CD4-positive, alpha-beta T cell (primary cell): Measurements from ENCODE around the gene FBXO41. TPM values are rescaled to one million over a fixed set of nuclear protein-coding genes. Genes with fewer than 3 reads are reported as not detected.

Source experiments
- ATAC-seq: fragments of 200-7000 bp; cut with Tn5 transposase; one replicate; pipeline ENCODE4 v1.10.0; 2022; ENCODE audit warnings: mild to moderate bottlenecking; ENCODE audit not compliant: poor library complexity
- CTCF ChIA-PET: fragments of 350-600 bp; sonication (Branson Sonifier 250); formaldehyde crosslinking; loops from one replicate; lab custom pipeline; 2021; ENCODE audit warnings: antibody characterized with exemption, inconsistent platforms; lab: Charles Lee
- POLR2A ChIA-PET: fragments of 350-600 bp; sonication (Branson Sonifier 250); formaldehyde crosslinking; loops from one replicate; lab custom pipeline; 2021; ENCODE audit warnings: antibody characterized with exemption, inconsistent platforms; lab: Charles Lee
- DNase-seq, 14 experiments: peaks; one replicate each; pipeline ENCODE4 v3.0.0-alpha.2; 2013 to 2020; ENCODE audit warnings: mixed read lengths in 2 of 14
- H3K27ac ChIP-seq, 2 donors: one replicate each; pipeline versions ENCODE4 v1.5.1 to v1.7.0; 2013; ENCODE audit warnings: low read length in 2 of 2, low read depth in 1 of 2, mild to moderate bottlenecking in 1 of 2
- H3K27me3 ChIP-seq, 2 experiments: 1 replicate in 1 of 2; 2 replicates in 1 of 2; pipeline versions ENCODE4 v1.6.1 to v1.7.0; 2013; ENCODE audit warnings: low read length in 2 of 2, control low read depth in 1 of 2, mild to moderate bottlenecking in 1 of 2, moderate library complexity in 1 of 2; ENCODE audit not compliant: insufficient read depth in 2 of 2, control insufficient read depth in 1 of 2
- H3K36me3 ChIP-seq: one replicate; pipeline ENCODE4 v1.6.1; 2013; ENCODE audit warnings: low read length, control low read depth; ENCODE audit not compliant: insufficient read depth
- H3K4me1 ChIP-seq: one replicate; pipeline ENCODE4 v1.6.1; 2013; ENCODE audit warnings: low read length, control low read depth; ENCODE audit not compliant: insufficient read depth
- H3K4me3 ChIP-seq: one replicate; pipeline ENCODE4 v1.5.1; 2013; ENCODE audit warnings: mild to moderate bottlenecking, low read length, moderate library complexity
- H3K9me3 ChIP-seq, 2 experiments: 1 replicate in 1 of 2; 2 replicates in 1 of 2; pipeline versions ENCODE4 v1.6.1 to v1.7.0; 2013; ENCODE audit warnings: low read length in 2 of 2, mild to moderate bottlenecking in 2 of 2, control low read depth in 1 of 2, moderate library complexity in 1 of 2; ENCODE audit not compliant: control insufficient read depth in 1 of 2, insufficient read depth in 1 of 2
- H3K27ac Mint-ChIP-seq: one replicate; pipeline ENCODE4 v1.8.0; 2020; ENCODE audit warnings: mixed read lengths
- H3K27me3 Mint-ChIP-seq: one replicate; pipeline ENCODE4 v1.8.0; 2021; ENCODE audit warnings: mixed read lengths
- H3K36me3 Mint-ChIP-seq: one replicate; pipeline ENCODE4 v1.8.0; 2021; ENCODE audit warnings: low read depth, mixed read lengths
- H3K4me1 Mint-ChIP-seq: one replicate; pipeline ENCODE4 v1.8.0; 2021; ENCODE audit warnings: low read depth, mixed read lengths
- H3K4me3 Mint-ChIP-seq: one replicate; pipeline ENCODE4 v1.8.0; 2020; ENCODE audit warnings: mild to moderate bottlenecking, mixed read lengths
- H3K9me3 Mint-ChIP-seq: one replicate; pipeline ENCODE4 v1.8.0; 2020; ENCODE audit warnings: mixed read lengths
- CTCF ChIP-seq: fragments of 200-600 bp; IDR thresholded peaks from one replicate; pipeline ENCODE4 v1.8.0; 2022; ENCODE audit warnings: antibody characterized with exemption, mild to moderate bottlenecking
- intact Hi-C, 2 experiments: fragments of 100-400 bp; cut with DNase I in 1 of 2; cut with micrococcal nuclease in 1 of 2; formaldehyde crosslinking; loops; one replicate each; pipeline versions ENCODE4 v1.15.1 to v1.9.0; 2023 to 2025; cut with DNase I, micrococcal nuclease
- polyA plus RNA-seq, 2 donors: library from polyadenylated mRNA; unstranded; fragments of 120-200 nt; gene quantifications; one replicate each; pipeline ENCODE4 v1.2.1, GENCODE V29; 2013
- total RNA-seq, 174 experiments: library from RNA in 2 of 174; stranded (reverse) in 2 of 174; gene quantifications; one replicate each; pipeline ENCODE4 v1.2.3 and lab custom pipeline; 2021 to 2026

FBXO41 gene, protein sequence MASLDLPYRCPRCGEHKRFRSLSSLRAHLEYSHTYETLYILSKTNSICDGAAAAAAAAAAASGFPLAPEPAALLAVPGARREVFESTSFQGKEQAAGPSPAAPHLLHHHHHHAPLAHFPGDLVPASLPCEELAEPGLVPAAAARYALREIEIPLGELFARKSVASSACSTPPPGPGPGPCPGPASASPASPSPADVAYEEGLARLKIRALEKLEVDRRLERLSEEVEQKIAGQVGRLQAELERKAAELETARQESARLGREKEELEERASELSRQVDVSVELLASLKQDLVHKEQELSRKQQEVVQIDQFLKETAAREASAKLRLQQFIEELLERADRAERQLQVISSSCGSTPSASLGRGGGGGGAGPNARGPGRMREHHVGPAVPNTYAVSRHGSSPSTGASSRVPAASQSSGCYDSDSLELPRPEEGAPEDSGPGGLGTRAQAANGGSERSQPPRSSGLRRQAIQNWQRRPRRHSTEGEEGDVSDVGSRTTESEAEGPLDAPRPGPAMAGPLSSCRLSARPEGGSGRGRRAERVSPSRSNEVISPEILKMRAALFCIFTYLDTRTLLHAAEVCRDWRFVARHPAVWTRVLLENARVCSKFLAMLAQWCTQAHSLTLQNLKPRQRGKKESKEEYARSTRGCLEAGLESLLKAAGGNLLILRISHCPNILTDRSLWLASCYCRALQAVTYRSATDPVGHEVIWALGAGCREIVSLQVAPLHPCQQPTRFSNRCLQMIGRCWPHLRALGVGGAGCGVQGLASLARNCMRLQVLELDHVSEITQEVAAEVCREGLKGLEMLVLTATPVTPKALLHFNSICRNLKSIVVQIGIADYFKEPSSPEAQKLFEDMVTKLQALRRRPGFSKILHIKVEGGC
- total RNA-seq (10 to 100 TPM; 14.0 to 16.0 TPM), total RNA-seq (lab: John Stamatoyannopoulos, UW) (5.2 to 68.6 (median 27.4) reads per million in 172 experiments)
- polyA plus RNA-seq (2013, experiment 1 of 2) = 10.9 TPM
- polyA plus RNA-seq (2013, experiment 2 of 2) = 9.7 TPM

- ATAC-seq (peak; percentile 79), DNase-seq (peak; percentile 36 to 79 (median 59))
- Histone ChIP-seq H3K4me1 (peaks cover 22% of the 10 kb centered on the region), H3K9me3 (no peaks in the 10 kb centered on the region), H3K27ac (peak within 1 kb of the TSS in 1 of 2 donors; percentile 33), H3K4me3 (peak within 1 kb of the TSS; percentile 73), H3K36me3 (no peaks in the 10 kb centered on the region), H3K27me3 (no peaks in the 10 kb centered on the region)
- no peaks in the 10 kb centered on the region for H3K9me3 Mint-ChIP-seq
- no peaks in the 10 kb centered on the region for H3K36me3 Mint-ChIP-seq
- peak within 1 kb of the TSS; percentile 37 for H3K27ac Mint-ChIP-seq
- H3K4me1 Mint-ChIP-seq = peaks cover 22% of the 10 kb centered on the region
- intact Hi-C loops = loop anchor here in 1 of 2 experiments (2.0 to 10.0 kb wide), 6 partner anchors 50 to 1670 kb away; partner anchors contain the start of genes ALMS1, CCT7, EXOC6B and POLE4
- CTCF ChIA-PET = interaction anchor here (0.8 to 1.4 kb wide), 2 partner anchors 11 to 107 kb away, joined by 3 to 5 read pairs; no protein-coding TSS in a partner anchor
- peaks cover 15% of the 10 kb centered on the region for H3K27me3 Mint-ChIP-seq
- POLR2A ChIA-PET = interaction anchor here (0.8 to 2.9 kb wide), 4 partner anchors 8 to 1953 kb away, joined by 3 to 25 read pairs (median 6); partner anchors contain the start of genes CCT7, EGR4, PRADC1 and ZNF638
- no peak for TF ChIP-seq CTCF
- peak within 1 kb of the TSS; percentile 91 for H3K4me3 Mint-ChIP-seq
Measured at GRCh38 chr2:73284296-73285158, at the start of gene FBXO41. Gene FBXO41 (minus strand): TSS chr2:73284478. CDS start chr2:73269630, 14,848 bp downstream.

DNA sequence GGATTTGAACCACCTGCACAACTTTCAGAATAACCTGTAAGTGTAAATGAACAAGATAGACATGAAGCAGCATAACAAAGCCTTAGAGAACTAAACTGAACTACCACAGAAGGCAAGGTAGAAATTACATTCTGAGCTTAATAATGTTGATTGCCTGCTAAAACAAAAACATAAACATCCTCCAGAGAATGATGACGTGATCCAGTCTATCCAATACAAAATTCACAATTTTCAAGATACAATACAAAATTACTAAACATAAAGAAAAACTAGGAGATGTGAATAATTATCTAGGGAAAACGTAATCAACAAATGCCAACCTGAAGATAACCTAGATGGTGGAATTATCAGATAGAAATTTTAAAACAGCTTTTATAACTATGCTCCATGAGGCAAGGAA lies 49.8 kb upstream of the FBXO41 start:
- no peak overlapping the region for H3K27ac Mint-ChIP-seq
- ATAC-seq = no peak

More for the DNA sequence above, 49.8 kb upstream of the FBXO41 start:
- H3K4me1 ChIP-seq = no peaks in the 10 kb centered on the region
- Mint-ChIP-seq H3K4me1 (no peaks in the 10 kb centered on the region), H3K27me3 (peaks cover 20% of the 10 kb centered on the region), H3K9me3 (peaks cover 9% of the 10 kb centered on the region), H3K4me3 (no peak overlapping the region), H3K36me3 (no peaks in the 10 kb centered on the region)
- ChIA-PET CTCF (interaction anchor here (1.5 kb wide), 1 partner anchor 44 kb away, joined by 3 read pairs; no protein-coding TSS in a partner anchor), POLR2A (no interaction called here)
- H3K27ac ChIP-seq = no peak overlapping the region
- no peak for TF ChIP-seq CTCF
- no peak for DNase-seq
- peaks cover 11 to 17% of the 10 kb centered on the region in 2 experiments for H3K9me3 ChIP-seq
- H3K27me3 ChIP-seq = peaks cover 3 to 4% of the 10 kb centered on the region in 2 experiments
- no peak overlapping the region for H3K4me3 ChIP-seq
- intact Hi-C loops = no loop called here
- H3K36me3 ChIP-seq = no peaks in the 10 kb centered on the region
